Epithelial cell of proximal tubule (primary cell): ENCODE results near the gene BCO2. TPM values are rescaled to one million over a fixed set of nuclear protein-coding genes. Genes with fewer than 3 reads are reported as not detected.

ENCODE experiments used
- DNase-seq: peaks from one replicate; pipeline ENCODE4 v3.0.0-alpha.2; 2011; ENCODE audit warnings: low read depth
- H3K4me3 ChIP-seq: 2 replicates; pipeline ENCODE4 v1.5.1; 2011; ENCODE audit warnings: low read depth, mild to moderate bottlenecking, low read length
- total RNA-seq: library from RNA; depleted of rRNA; stranded (reverse); fragments of >200 nt; gene quantifications from 2 replicates; pipeline ENCODE4 v1.2.3, GENCODE V29; 2015
- TF ChIP-seq, protein P1 (sequence below): conservative IDR thresholded peaks from 2 replicates; pipeline ENCODE4 v1.5.1; 2012; ENCODE audit warnings: low read depth, mild to moderate bottlenecking, low read length

Gene BCO2
- total RNA-seq, 1 donor from 2014 or later: 0.52 TPM

DNA sequence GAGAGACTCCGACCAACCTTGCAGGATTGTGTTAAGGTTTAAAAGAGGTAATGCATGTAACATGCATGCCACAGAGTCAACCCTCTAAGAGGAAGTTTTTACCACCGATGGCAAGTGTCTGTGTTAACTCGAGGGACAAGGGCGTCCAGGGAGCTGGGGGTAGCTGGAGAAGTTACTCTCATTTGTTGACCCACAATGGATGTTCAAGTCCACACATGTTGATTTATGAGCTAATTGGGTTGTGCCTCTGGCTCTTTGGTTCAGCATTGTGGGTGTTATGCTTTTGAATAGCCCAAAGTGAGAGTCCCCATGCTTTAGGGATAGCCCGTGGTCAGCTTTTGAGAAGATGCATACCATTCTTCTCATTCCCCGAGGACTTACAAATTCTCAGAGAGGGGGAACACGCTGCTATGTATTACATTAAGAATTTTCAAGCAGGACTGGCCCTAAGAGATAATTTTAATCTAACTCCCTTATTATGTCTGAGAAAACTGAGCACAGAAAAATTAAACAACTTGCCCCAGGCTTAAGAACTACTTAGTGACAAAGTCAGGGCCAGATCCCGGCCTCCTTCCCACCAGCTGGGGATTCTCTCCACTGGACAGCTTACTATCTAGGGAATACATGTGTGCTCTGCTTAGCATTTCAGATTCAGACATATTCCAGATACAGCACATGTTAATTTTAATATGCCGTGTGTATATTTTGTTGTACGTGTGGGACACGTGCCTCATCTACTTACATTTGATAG is 90.5 kb downstream of the BCO2 start:
- no peak overlapping the region for H3K4me3 ChIP-seq
- TF ChIP-seq, protein P1, sequence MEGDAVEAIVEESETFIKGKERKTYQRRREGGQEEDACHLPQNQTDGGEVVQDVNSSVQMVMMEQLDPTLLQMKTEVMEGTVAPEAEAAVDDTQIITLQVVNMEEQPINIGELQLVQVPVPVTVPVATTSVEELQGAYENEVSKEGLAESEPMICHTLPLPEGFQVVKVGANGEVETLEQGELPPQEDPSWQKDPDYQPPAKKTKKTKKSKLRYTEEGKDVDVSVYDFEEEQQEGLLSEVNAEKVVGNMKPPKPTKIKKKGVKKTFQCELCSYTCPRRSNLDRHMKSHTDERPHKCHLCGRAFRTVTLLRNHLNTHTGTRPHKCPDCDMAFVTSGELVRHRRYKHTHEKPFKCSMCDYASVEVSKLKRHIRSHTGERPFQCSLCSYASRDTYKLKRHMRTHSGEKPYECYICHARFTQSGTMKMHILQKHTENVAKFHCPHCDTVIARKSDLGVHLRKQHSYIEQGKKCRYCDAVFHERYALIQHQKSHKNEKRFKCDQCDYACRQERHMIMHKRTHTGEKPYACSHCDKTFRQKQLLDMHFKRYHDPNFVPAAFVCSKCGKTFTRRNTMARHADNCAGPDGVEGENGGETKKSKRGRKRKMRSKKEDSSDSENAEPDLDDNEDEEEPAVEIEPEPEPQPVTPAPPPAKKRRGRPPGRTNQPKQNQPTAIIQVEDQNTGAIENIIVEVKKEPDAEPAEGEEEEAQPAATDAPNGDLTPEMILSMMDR: no peak
- DNase-seq: no peak

DNA sequence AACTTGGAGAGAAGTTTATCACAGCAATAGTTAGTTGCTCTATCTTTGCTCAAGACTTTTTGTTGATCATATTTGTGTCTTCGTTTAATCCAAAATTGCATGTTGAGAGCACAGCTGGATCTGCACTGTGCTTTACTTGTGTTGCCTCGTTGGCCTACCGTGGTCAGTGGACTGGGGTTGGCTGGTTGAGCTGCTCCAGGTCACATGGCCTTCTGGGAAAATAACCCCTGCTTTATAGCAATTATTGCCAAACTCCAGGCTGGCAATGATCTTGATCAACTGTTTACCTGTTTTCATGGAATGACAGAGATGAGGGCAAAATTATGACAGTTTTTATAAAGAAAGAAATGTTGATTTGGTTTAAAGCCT is 91.1 kb downstream of the BCO2 start:
- H3K4me3 ChIP-seq: no peak overlapping the region
- TF ChIP-seq, protein P1: no peak
- DNase-seq: no peak

- no peak overlapping the region for H3K4me3 ChIP-seq
- TF ChIP-seq, protein P1: no peak
- DNase-seq: no peak
Measured at GRCh38 chr11:112267188-112267591, 91.9 kb downstream of the BCO2 start.

DNA sequence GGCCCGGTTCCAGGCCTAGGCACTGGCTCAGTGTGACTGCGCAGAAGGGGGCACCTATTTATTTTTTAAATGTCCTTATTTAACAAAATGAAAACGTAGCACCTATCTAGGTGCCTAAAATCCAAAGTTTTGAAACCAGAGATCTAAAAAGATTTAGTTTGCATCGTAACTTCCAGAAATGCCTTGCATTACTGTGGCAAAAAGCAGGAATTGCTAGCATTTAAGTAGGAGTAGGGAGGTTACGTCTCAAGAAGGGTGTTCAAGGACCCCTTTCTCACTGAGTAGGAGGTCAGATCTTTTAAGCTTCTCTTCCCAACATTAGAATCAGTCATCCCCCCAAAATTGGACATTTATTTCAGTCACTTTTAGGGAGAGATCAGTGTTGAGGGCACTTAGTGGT is 93.1 kb downstream of the BCO2 start:
- H3K4me3 ChIP-seq: no peak overlapping the region
- TF ChIP-seq, protein P1: no peak
- DNase-seq: no peak

Other genes with a start within 250 kb of the BCO2 start
- gene DIXDC1, start 238.2 kb upstream of the BCO2 start, total RNA-seq: 6.8 and 7.7 TPM in 2 replicates
- 41.0 and 64.7 TPM in 2 replicates for gene DLAT, start 150.1 kb upstream of the BCO2 start, total RNA-seq
- gene PIH1D2, start 101.5 kb upstream of the BCO2 start, total RNA-seq: 0.12 and 0.36 TPM in 2 replicates
- gene NKAPD1, start 101.2 kb upstream of the BCO2 start, total RNA-seq: 11.9 and 20.3 TPM in 2 replicates
- 38.1 and 70.8 TPM in 2 replicates for gene TIMM8B, start 88.8 kb upstream of the BCO2 start, total RNA-seq
- 48.5 and 96.7 TPM in 2 replicates for gene SDHD, start 88.6 kb upstream of the BCO2 start, total RNA-seq
- gene IL18, start 11.4 kb upstream of the BCO2 start, total RNA-seq: 31.3 and 48.5 TPM in 2 replicates
- not detected in 2 replicates for gene TEX12, start 8.1 kb upstream of the BCO2 start, total RNA-seq
- 53.6 and 57.2 TPM in 2 replicates for gene PTS, start 50.9 kb downstream of the BCO2 start, total RNA-seq
- not detected in 2 replicates for gene PLET1, start 85.3 kb downstream of the BCO2 start, total RNA-seq